Loucy (cell line): ENCODE data around the gene CSTF3.

Source experiments
- CTCF ChIP-seq: fragments of 200-600 bp; sonication (generic); conservative IDR thresholded peaks from 2 replicates; pipeline ENCODE4 v1.5.1; 2014; ENCODE audit warnings: mild to moderate bottlenecking, antibody characterized with exemption, low read length
- EZH2phosphoT487 ChIP-seq: fragments of 200-600 bp; IDR thresholded peaks from 2 replicates; pipeline ENCODE4 v1.6.1; 2018; ENCODE audit warnings: antibody characterized with exemption, mild to moderate bottlenecking, moderate library complexity, borderline replicate concordance

DNA sequence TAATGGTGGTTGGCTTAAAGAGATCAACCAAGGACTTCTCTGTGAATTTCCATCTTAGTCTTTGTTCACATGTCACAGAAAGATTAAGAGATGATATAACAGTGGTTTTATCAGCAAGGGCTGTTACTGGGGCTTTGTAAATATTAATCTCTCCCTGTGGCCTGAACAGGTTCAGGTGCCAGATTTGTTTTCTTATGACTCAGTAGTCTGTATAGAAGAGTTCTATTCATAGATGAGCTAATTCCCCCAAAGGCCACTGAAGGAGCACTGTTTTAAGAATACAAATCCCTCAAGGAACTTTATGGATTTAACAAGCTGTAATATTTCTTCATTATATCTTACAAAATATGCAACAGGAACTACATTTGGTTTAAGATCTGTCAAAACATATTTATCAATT, 71.5 kb downstream of the CSTF3 start:
- TF ChIP-seq CTCF, result no peak
- no peak for TF ChIP-seq EZH2phosphoT487
